HepG2 (cell line): ENCODE results near the gene LMAN2L. TPM values are rescaled to one million over a fixed set of nuclear protein-coding genes. Genes with fewer than 3 reads are reported as not detected.
"Not testable (repeated sequence)": the region's sequence is repeated elsewhere in the genome, so short reads cannot be mapped to it uniquely, and the experiment has no call there.

Experiments
- ATAC-seq: fragments of 200-7000 bp; cut with Tn5 transposase; 3 replicates; pipeline ENCODE4 v1.9.1; 2020; ENCODE audit warnings: mild to moderate bottlenecking, moderate library complexity
- BruUV-seq: library from RNA; stranded (reverse); fragments of 400-500 nt; replicated peaks from 2 replicates; lab custom pipeline; 2021; lab: Mats Ljungman, UMichigan
- CTCF ChIA-PET: fragments of 300-600 bp; formaldehyde crosslinking; extraction: SDS; loops from one replicate; lab custom pipeline; 2021; ENCODE audit warnings: low total read pairs, inconsistent platforms, low intra/inter-chr PET ratio; lab: Yijun Ruan, JAX
- POLR2A ChIA-PET: fragments of 350-600 bp; sonication (Branson Sonifier 250); formaldehyde crosslinking; loops from one replicate; lab custom pipeline; 2020; ENCODE audit warnings: antibody characterized with exemption, inconsistent platforms; lab: Yijun Ruan, JAX
- DNase-seq: peaks from one replicate; pipeline ENCODE4 v3.0.0-alpha.2; 2015; ENCODE audit warnings: low spot score
- FAIRE-seq: peaks from 3 replicates; lab custom pipeline; 2011; peaks lifted over from hg19 to GRCh38; lab: Jason Lieb, UNC
- H2AFZ ChIP-seq: one replicate; pipeline ENCODE4 v1.6.1; 2011; ENCODE audit warnings: low read length, inconsistent platforms
- H3K27ac ChIP-seq: fragments of 300-600 bp; 3 replicates; pipeline ENCODE4 v1.8.0; 2011; ENCODE audit warnings: mixed run types, mild to moderate bottlenecking, mixed read lengths, low read length, inconsistent platforms; ENCODE audit not compliant: insufficient read depth; ENCODE audit errors: extremely low read length
- H3K27me3 ChIP-seq, 2 experiments: fragments of 200-600 bp in 1 of 2; 2 replicates in 1 of 2; 3 replicates in 1 of 2; pipeline versions ENCODE4 v1.6.0 to v1.8.0; 2011; ENCODE audit warnings: low read length in 2 of 2, mild to moderate bottlenecking in 2 of 2, moderate library complexity in 2 of 2, inconsistent platforms in 1 of 2; ENCODE audit not compliant: insufficient read depth in 2 of 2, control insufficient read depth in 1 of 2
- H3K36me3 ChIP-seq, 2 experiments: fragments of 200-600 bp in 1 of 2; replicated peaks in 1 of 2; 2 replicates in 1 of 2; 3 replicates in 1 of 2; pipeline versions ENCODE4 v1.5.1 to v1.8.0; 2011; ENCODE audit warnings: low read length in 2 of 2, inconsistent platforms in 1 of 2; ENCODE audit not compliant: insufficient read depth in 2 of 2, control insufficient read depth in 1 of 2
- H3K4me1 ChIP-seq: 2 replicates; pipeline ENCODE4 v1.5.1; 2012; ENCODE audit warnings: low read length, inconsistent platforms; ENCODE audit not compliant: insufficient read depth
- H3K4me2 ChIP-seq: 2 replicates; pipeline ENCODE4 v1.6.0; 2011; ENCODE audit warnings: low read depth, low read length, inconsistent platforms
- H3K4me3 ChIP-seq, 3 experiments: fragments of 200-600 bp in 1 of 3; sonication (generic), shearing (Covaris generic) in 1 of 3; replicated peaks in 1 of 3; 2 replicates each; pipeline ENCODE4 v1.5.1; 2011 to 2016; ENCODE audit warnings: low read length in 3 of 3, inconsistent platforms in 2 of 3, low read depth in 2 of 3, mild to moderate bottlenecking in 2 of 3, control low read depth in 1 of 3, mixed read lengths in 1 of 3; ENCODE audit not compliant: insufficient read depth in 1 of 3
- H3K79me2 ChIP-seq: one replicate; pipeline ENCODE4 v1.6.1; 2011; ENCODE audit warnings: low read length, inconsistent platforms; ENCODE audit not compliant: insufficient read depth
- H3K9ac ChIP-seq: 2 replicates; pipeline ENCODE4 v1.6.0; 2011; ENCODE audit warnings: mild to moderate bottlenecking, low read depth, low read length, inconsistent platforms; ENCODE audit not compliant: insufficient read depth
- H3K9me3 ChIP-seq: 2 replicates; pipeline ENCODE4 v1.5.1; 2012; ENCODE audit warnings: mild to moderate bottlenecking, low read length
- H4K20me1 ChIP-seq: 2 replicates; pipeline ENCODE4 v1.6.0; 2011; ENCODE audit warnings: inconsistent platforms, mild to moderate bottlenecking, low read length, moderate library complexity; ENCODE audit not compliant: insufficient read depth
- HIVEP1 ChIP-seq: sonication (generic); formaldehyde crosslinking; IDR thresholded peaks from 2 replicates; pipeline ENCODE4 v1.4.0; 2020; ENCODE audit warnings: mild to moderate bottlenecking, missing genetic modification reagents
- MED1 ChIP-seq: sonication (generic); formaldehyde crosslinking; IDR thresholded peaks from 2 replicates; pipeline ENCODE4 v1.4.0; 2020; ENCODE audit warnings: missing genetic modification reagents
- WGBS: methylation state at CpG from one replicate; pipeline ENCODE4 v1.1.6; 2017; ENCODE audit warnings: low lambda C conversion rate; 5-methylcytosine and 5-hydroxymethylcytosine counted together
- in situ Hi-C: cut with HindIII; loops from 2 replicates; pipeline ENCODE4 v1.10.0; 2017; ENCODE audit warnings: low pct_unique_long_range_greater_than_20kb; ENCODE audit not compliant: extremely low pct_ligation_motif_present
- intact Hi-C: fragments of 100-400 bp; cut with micrococcal nuclease; formaldehyde crosslinking; loops from one replicate; pipeline ENCODE4 v1.10.0; 2022; ENCODE audit not compliant: unreplicated experiment
- polyA plus RNA-seq, 8 experiments: library from polyadenylated mRNA; depleted of rRNA in 3 of 8; stranded (reverse) in 7 of 8; unstranded in 1 of 8; fragments of >200 nt; fragmentation: Illumina TruSeq in 4 of 8; extraction: Trizol in 4 of 8; gene quantifications; 2 replicates each; pipeline versions ENCODE4 v1.2.1 to v1.2.3, GENCODE V29; 2011 to 2016; ENCODE audit warnings: low read depth in 4 of 8, missing spikeins in 1 of 8, mixed read lengths in 1 of 8; ENCODE audit not compliant: insufficient read depth in 1 of 8
- total RNA-seq, 5 experiments: library from RNA; depleted of rRNA; stranded (reverse); fragments of >200 nt; fragmentation: Illumina TruSeq; extraction: Trizol; gene quantifications; 2 replicates each; pipeline ENCODE4 v1.2.3, GENCODE V29; 2016; ENCODE audit warnings: low read depth in 1 of 5
- TF ChIP-seq, protein P1 (sequence below): IDR thresholded peaks from 2 replicates; pipeline ENCODE4 v1.6.1; 2016; ENCODE audit warnings: low read depth, control low read depth

Gene LMAN2L
- total and polyA plus RNA-seq, 2 of the 13 experiments (the other 11 are each of a cell fraction or from before 2014, with no cell fraction given): 39.1 to 57.9 TPM

DNA sequence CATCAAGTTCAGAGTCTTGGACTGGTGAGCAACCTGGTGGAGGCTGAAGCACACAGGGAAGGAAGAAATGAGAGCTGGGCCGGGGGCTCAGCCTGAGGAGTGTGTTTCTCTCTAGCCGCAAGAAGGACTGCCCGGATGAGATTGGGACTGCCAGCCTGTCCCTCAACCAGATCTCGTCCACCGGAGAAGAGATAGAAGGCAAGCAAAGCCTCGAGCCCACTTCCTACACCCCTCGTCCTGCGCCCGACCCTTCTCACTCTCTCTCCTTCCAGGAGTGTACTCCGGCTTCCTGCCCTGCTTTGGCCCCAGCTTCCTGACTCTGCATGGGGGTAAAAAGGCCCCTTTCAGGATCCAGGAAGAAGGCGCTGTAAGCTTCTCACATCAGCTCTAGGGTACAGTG, 71.1 kb downstream of the LMAN2L start:
- DNase-seq: no peak
- no peak overlapping the region for H3K4me2 ChIP-seq
- H4K20me1 ChIP-seq: no peaks in the 10 kb centered on the region
- ATAC-seq: peak; percentile 25
- no peak overlapping the region for H2AFZ ChIP-seq
- intact Hi-C loops: no loop called here
- H3K4me1 ChIP-seq: peaks cover 6% of the 10 kb centered on the region; the same call in 1 of the 2 replicates
- H3K79me2 ChIP-seq: no peaks in the 10 kb centered on the region
- in situ Hi-C loops: no loop called here
- H3K27me3 ChIP-seq: peaks cover 5 to 43% of the 10 kb centered on the region in 2 experiments; a peak in 4 of 5 replicates
- H3K36me3 ChIP-seq: no peaks in the 10 kb centered on the region
- TF ChIP-seq, protein P1, sequence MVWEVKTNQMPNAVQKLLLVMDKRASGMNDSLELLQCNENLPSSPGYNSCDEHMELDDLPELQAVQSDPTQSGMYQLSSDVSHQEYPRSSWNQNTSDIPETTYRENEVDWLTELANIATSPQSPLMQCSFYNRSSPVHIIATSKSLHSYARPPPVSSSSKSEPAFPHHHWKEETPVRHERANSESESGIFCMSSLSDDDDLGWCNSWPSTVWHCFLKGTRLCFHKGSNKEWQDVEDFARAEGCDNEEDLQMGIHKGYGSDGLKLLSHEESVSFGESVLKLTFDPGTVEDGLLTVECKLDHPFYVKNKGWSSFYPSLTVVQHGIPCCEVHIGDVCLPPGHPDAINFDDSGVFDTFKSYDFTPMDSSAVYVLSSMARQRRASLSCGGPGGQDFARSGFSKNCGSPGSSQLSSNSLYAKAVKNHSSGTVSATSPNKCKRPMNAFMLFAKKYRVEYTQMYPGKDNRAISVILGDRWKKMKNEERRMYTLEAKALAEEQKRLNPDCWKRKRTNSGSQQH (CRISPR knock-in tag): no peak
- TF ChIP-seq HIVEP1: no peak
- TF ChIP-seq MED1 (CRISPR knock-in tag): no peak
- no peaks in the 10 kb centered on the region for H3K9me3 ChIP-seq
- ChIA-PET CTCF (no interaction called here), POLR2A (no interaction called here)
- no peak overlapping the region for H3K27ac ChIP-seq
- 46% methylated on average over 11 of the region's 11 CpGs for WGBS
- FAIRE-seq: no peak
- BruUV-seq: no TSS peak
- H3K9ac ChIP-seq: no peak overlapping the region
- no peak overlapping the region for H3K4me3 ChIP-seq

DNA sequence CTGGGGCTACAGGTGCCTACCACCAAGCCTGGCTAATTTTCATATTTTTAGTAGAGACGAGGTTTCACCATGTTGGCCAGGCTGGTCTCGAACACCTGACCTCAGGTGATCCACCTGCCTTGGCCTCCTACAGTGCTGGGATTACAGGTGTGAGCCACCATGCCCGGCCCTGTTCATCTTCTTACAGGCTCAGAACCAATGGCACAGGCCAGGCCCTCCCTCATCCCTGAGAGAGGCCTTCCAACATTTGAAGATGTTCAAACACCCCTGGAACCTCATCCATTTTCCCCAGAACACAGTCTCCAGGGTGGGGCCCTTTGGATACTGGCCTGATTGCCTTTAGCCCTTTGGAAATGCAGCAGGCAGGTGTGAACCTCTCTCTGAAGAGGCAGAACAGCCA, 74.1 kb downstream of the LMAN2L start:
- H3K27me3 ChIP-seq: peaks cover 5 to 43% of the 10 kb centered on the region in 2 experiments; a peak in 4 of 5 replicates
- H2AFZ ChIP-seq, H3K9ac ChIP-seq, H3K36me3 ChIP-seq, H3K4me2 ChIP-seq, in situ Hi-C loops, DNase-seq, FAIRE-seq, intact Hi-C loops, H3K9me3 ChIP-seq, H4K20me1 ChIP-seq, BruUV-seq, ATAC-seq, H3K27ac ChIP-seq, H3K79me2 ChIP-seq, H3K4me3 ChIP-seq, CTCF ChIA-PET: not testable (repeated sequence)
- WGBS: 38% methylated on average over 3 of the region's 3 CpGs
- peaks cover 13% of the 10 kb centered on the region; the same call in 1 of the 2 replicates for H3K4me1 ChIP-seq
- POLR2A ChIA-PET: interaction anchor here (1.2 kb wide), 1 partner anchor 150 kb away, joined by 3 read pairs; the partner anchor contains the start of gene CNNM3
